A549 (cell line): ENCODE data around the gene NDUFC1. TPM values are rescaled to one million over a fixed set of nuclear protein-coding genes. Genes with fewer than 3 reads are reported as not detected.

Experiments used
- ATAC-seq, 2 experiments: fragments of 200-7000 bp in 1 of 2; fragments of >200 bp in 1 of 2; cut with Nextera tagmentation in 1 of 2; cut with Tn5 transposase in 1 of 2; 3 replicates each; pipeline versions ENCODE4 v1.8.0 to v1.9.1; 2018 to 2020; ENCODE audit warnings: mild to moderate bottlenecking in 1 of 2, moderate library complexity in 1 of 2
- CTCF ChIA-PET: fragments of 300-600 bp; sonication (Branson Sonifier 250); formaldehyde crosslinking; extraction: SDS; loops from one replicate; lab custom pipeline; 2021; ENCODE audit warnings: antibody characterized with exemption, inconsistent platforms; lab: Yijun Ruan, JAX
- POLR2A ChIA-PET: fragments of 350-600 bp; formaldehyde crosslinking; extraction: SDS; loops from one replicate; lab custom pipeline; 2021; ENCODE audit warnings: antibody characterized with exemption, inconsistent platforms; lab: Yijun Ruan, JAX
- DNase-seq, 2 experiments: peaks; one replicate each; pipeline versions ENCODE4 v3.0.0 to v3.0.0-alpha.2; 2011 to 2016; ENCODE audit warnings: low read depth in 1 of 2, low spot score in 1 of 2
- FAIRE-seq: peaks from 2 replicates; lab custom pipeline; 2011; peaks lifted over from hg19 to GRCh38; lab: Jason Lieb, UNC
- H3K27ac ChIP-seq, 2 experiments: fragments of >200 bp; sonication (Bioruptor Twin); formaldehyde crosslinking; 3 replicates each; pipeline ENCODE4 v1.5.1; 2016 to 2017
- H3K4me1 ChIP-seq: fragments of >200 bp; sonication (Bioruptor Twin); formaldehyde crosslinking; 3 replicates; pipeline ENCODE4 v1.6.1; 2016
- H3K4me2 ChIP-seq: fragments of >200 bp; sonication (Bioruptor Twin); formaldehyde crosslinking; 3 replicates; pipeline ENCODE4 v1.6.1; 2016
- H3K4me3 ChIP-seq: fragments of >200 bp; sonication (Bioruptor Twin); formaldehyde crosslinking; 3 replicates; pipeline ENCODE4 v1.5.1; 2016
- H3K9me3 ChIP-seq: fragments of >200 bp; sonication (Bioruptor Twin); formaldehyde crosslinking; 3 replicates; pipeline ENCODE4 v1.6.1; 2016
- CBX8 ChIP-seq: fragments of 200-600 bp; sonication (generic); IDR thresholded peaks from 2 replicates; pipeline ENCODE4 v1.6.1; 2016
- CEBPB ChIP-seq, 2 experiments: fragments of >200 bp in 1 of 2; sonication (Bioruptor Twin) in 1 of 2; formaldehyde crosslinking in 1 of 2; IDR thresholded peaks; 2 replicates each; pipeline ENCODE4 v1.6.1; 2012 to 2016
- CHD4 ChIP-seq: fragments of 200-600 bp; sonication (generic); IDR thresholded peaks from 2 replicates; pipeline ENCODE4 v1.6.1; 2016; ENCODE audit warnings: antibody characterized with exemption, mild to moderate bottlenecking, borderline replicate concordance
- EHF ChIP-seq: fragments of 250-450 bp; sonication (Bioruptor Pico); IDR thresholded peaks from 2 replicates; pipeline ENCODE4 v1.5.0; 2020; ENCODE audit warnings: mild to moderate bottlenecking
- EHMT2 ChIP-seq: fragments of 200-600 bp; sonication (generic); IDR thresholded peaks from 2 replicates; pipeline ENCODE4 v1.6.1; 2016; ENCODE audit warnings: antibody characterized with exemption, low read depth, mild to moderate bottlenecking, moderate library complexity
- EP300 ChIP-seq, 2 experiments: fragments of >200 bp; sonication (Bioruptor Twin); formaldehyde crosslinking; IDR thresholded peaks; 2 replicates in 1 of 2; 3 replicates in 1 of 2; pipeline ENCODE4 v1.6.1; 2016 to 2017
- FOSL2 ChIP-seq, 2 experiments: fragments of 450-650 bp in 1 of 2; fragments of >200 bp in 1 of 2; sonication (Bioruptor Twin) in 1 of 2; formaldehyde crosslinking; IDR thresholded peaks; 2 replicates each; pipeline versions ENCODE4 v1.5.0 to v1.6.1; 2016 to 2020; ENCODE audit warnings: mild to moderate bottlenecking in 1 of 2, moderate library complexity in 1 of 2
- HEYL ChIP-seq: fragments of 250-450 bp; sonication (Bioruptor Pico); IDR thresholded peaks from 2 replicates; pipeline ENCODE4 v1.8.0; 2021; ENCODE audit warnings: mild to moderate bottlenecking, moderate library complexity
- HOXB13 ChIP-seq: fragments of 250-450 bp; sonication (Bioruptor Pico); IDR thresholded peaks from 2 replicates; pipeline ENCODE4 v1.5.0; 2020; ENCODE audit warnings: low read depth, mild to moderate bottlenecking, moderate library complexity
- HOXB5 ChIP-seq: fragments of 250-450 bp; sonication (Bioruptor Pico); IDR thresholded peaks from 2 replicates; pipeline ENCODE4 v1.5.0; 2020; ENCODE audit warnings: mild to moderate bottlenecking, moderate library complexity
- MAFK ChIP-seq: fragments of 450-650 bp; IDR thresholded peaks from 2 replicates; pipeline ENCODE4 v1.6.1; 2014; ENCODE audit not compliant: partially characterized antibody
- MYC ChIP-seq: IDR thresholded peaks from 2 replicates; pipeline ENCODE4 v1.6.1; 2012; ENCODE audit warnings: mild to moderate bottlenecking, inconsistent platforms, low read length, improper control_type of control experiment, borderline replicate concordance
- NFE2L2 ChIP-seq: fragments of 150-350 bp; conservative IDR thresholded peaks from 2 replicates; pipeline ENCODE4 v1.6.1; 2014; ENCODE audit warnings: low read length
- NPAS2 ChIP-seq: fragments of 250-450 bp; sonication (Bioruptor Pico); IDR thresholded peaks from 2 replicates; pipeline ENCODE4 v1.8.0; 2022; ENCODE audit warnings: mild to moderate bottlenecking, moderate library complexity, borderline replicate concordance
- NR3C1 ChIP-seq: fragments of >200 bp; sonication (Bioruptor Twin); formaldehyde crosslinking; IDR thresholded peaks from 3 replicates; pipeline ENCODE4 v1.6.1; 2017
- POLR2AphosphoS2 ChIP-seq: conservative IDR thresholded peaks from 2 replicates; pipeline ENCODE4 v1.6.1; 2012; ENCODE audit warnings: low read length, improper control_type of control experiment, inconsistent platforms
- RAD21 ChIP-seq, 2 experiments: fragments of >200 bp in 1 of 2; sonication (Bioruptor Twin) in 1 of 2; formaldehyde crosslinking in 1 of 2; IDR thresholded peaks in 1 of 2; conservative IDR thresholded peaks in 1 of 2; 2 replicates in 1 of 2; 3 replicates in 1 of 2; pipeline ENCODE4 v1.6.1; 2012 to 2018; ENCODE audit warnings: inconsistent platforms in 1 of 2
- RARB ChIP-seq: fragments of 250-450 bp; sonication (Bioruptor Pico); IDR thresholded peaks from 2 replicates; pipeline ENCODE4 v1.8.0; 2021; ENCODE audit warnings: mild to moderate bottlenecking, moderate library complexity
- RNF2 ChIP-seq: fragments of 200-600 bp; sonication (generic); IDR thresholded peaks from 2 replicates; pipeline ENCODE4 v1.6.1; 2016; ENCODE audit warnings: low read depth, mild to moderate bottlenecking, antibody characterized with exemption, moderate library complexity, borderline replicate concordance
- TFCP2L1 ChIP-seq: fragments of 250-450 bp; sonication (Bioruptor Pico); IDR thresholded peaks from 2 replicates; pipeline ENCODE4 v1.5.0; 2021; ENCODE audit warnings: mild to moderate bottlenecking
- TP53 ChIP-seq: fragments of 250-450 bp; sonication (Bioruptor Pico); IDR thresholded peaks from 2 replicates; pipeline ENCODE4 v1.5.0; 2021; ENCODE audit warnings: mild to moderate bottlenecking, moderate library complexity
- ZNF302 ChIP-seq: fragments of 250-450 bp; sonication (Bioruptor Pico); IDR thresholded peaks from 2 replicates; pipeline ENCODE4 v1.9.0; 2021; ENCODE audit warnings: inconsistent platforms, mild to moderate bottlenecking, moderate library complexity
- WGBS: methylation state at CpG from one replicate; pipeline ENCODE4 v1.1.6; 2017; ENCODE audit errors: missing lambda C conversion rate; 5-methylcytosine and 5-hydroxymethylcytosine counted together
- polyA plus RNA-seq, 4 experiments: library from polyadenylated mRNA; depleted of rRNA in 3 of 4; stranded (reverse); fragments of >200 nt; fragmentation: RNase III in 1 of 4; extraction: RNeasy Plus Mini Kit Qiagen cat#74134 plus additional on column Dnase treatment in 1 of 4; gene quantifications; 2 replicates in 3 of 4; 3 replicates in 1 of 4; pipeline ENCODE4 v1.2.3, GENCODE V29; 2011 to 2017
- TF ChIP-seq, protein P1 (sequence below): fragments of 250-450 bp; sonication (Bioruptor Pico); IDR thresholded peaks from 2 replicates; pipeline ENCODE4 v1.5.0; 2020; ENCODE audit warnings: low read depth, mild to moderate bottlenecking, moderate library complexity
- TF ChIP-seq, protein P2 (sequence below): fragments of >200 bp; sonication (Bioruptor Twin); formaldehyde crosslinking; IDR thresholded peaks from 2 replicates; pipeline ENCODE4 v1.6.1; 2016
- TF ChIP-seq, protein P3 (sequence below): fragments of 150-350 bp; IDR thresholded peaks from 2 replicates; pipeline ENCODE4 v1.6.1; 2014; ENCODE audit warnings: low read depth, mild to moderate bottlenecking, low read length
- TF ChIP-seq, protein P4 (sequence below): fragments of >200 bp; sonication (Bioruptor Twin); formaldehyde crosslinking; IDR thresholded peaks from 3 replicates; pipeline ENCODE4 v1.5.1; 2016
- TF ChIP-seq, protein P5 (sequence below): fragments of 450-650 bp; IDR thresholded peaks from 2 replicates; pipeline ENCODE4 v1.6.1; 2014; ENCODE audit warnings: antibody characterized with exemption
- TF ChIP-seq, protein P6 (sequence below): IDR thresholded peaks from 2 replicates; pipeline ENCODE4 v1.6.1; 2012

NDUFC1 gene
- polyA plus RNA-seq, 2 of the 4 experiments (the other 2 are of a cell fraction), result 63.3 to 111 TPM

DNA sequence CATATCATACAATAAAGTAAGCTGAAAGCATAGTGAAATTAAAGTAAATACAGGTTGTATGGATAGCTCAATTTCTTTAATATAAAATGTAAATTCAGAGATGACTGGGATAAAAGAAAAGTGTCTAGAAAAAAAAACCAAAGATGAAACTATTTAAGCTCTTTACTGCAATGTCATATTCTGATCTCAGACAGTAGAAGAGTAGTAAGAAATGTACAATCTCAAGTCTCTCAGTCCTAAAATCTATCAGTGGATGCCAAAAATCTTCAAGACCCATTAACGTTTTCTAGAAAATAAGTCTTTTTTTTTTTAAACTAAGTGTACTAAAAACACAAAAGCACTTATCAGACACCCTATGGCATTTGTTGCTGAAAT lies 36.1 kb downstream of the NDUFC1 start:
- peak overlapping the region; percentile 35 for H3K4me3 ChIP-seq
- ATAC-seq, result peak in 1 of 2 experiments; percentile 53; a peak in 3 of 6 replicates
- WGBS, result 0% methylated on average over 1 of the region's 1 CpG

DNA sequence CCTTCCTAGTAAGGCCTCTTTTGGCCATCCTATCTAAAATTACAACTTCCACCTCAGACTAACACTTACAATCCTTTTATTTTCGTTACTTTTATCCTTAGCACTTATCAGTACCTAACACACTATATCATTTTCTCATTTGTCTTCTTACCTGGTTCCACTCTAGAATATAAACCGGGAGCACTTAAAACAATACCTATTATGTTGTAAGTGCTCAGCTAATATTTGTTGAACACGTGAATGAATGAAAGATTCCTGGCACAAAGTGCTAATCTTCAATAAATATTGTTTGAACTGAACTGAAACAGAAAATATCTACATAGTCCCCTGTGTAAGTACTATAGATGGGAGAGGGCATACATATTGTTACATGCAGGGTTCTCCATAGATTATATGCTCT lies 36.6 kb downstream of the NDUFC1 start:
- no peak for ATAC-seq
- Histone ChIP-seq H3K4me2 (peak overlapping the region; percentile 81), H3K4me1 (peaks cover 19% of the 10 kb centered on the region), H3K27ac (0 out of 6 replicates have a peak overlapping the region, but pooled peaks of 1 of the 2 experiments have one; percentile 20), H3K9me3 (no peaks in the 10 kb centered on the region), H3K4me3 (no peak overlapping the region)
- ChIA-PET CTCF (interaction anchor here (0.7 to 2.3 kb wide), 5 partner anchors 18 to 34 kb away, joined by 3 to 7 read pairs (median 4); no protein-coding TSS in a partner anchor), POLR2A (interaction anchor here (1.0 kb wide), 1 partner anchor 88 kb away, joined by 3 read pairs; the partner anchor contains the start of gene ELF2)
- FAIRE-seq, result no peak
- 53% methylated on average over 3 of the region's 3 CpGs for WGBS
- DNase-seq, result no peak
- TF ChIP-seq CBX8, result no peak
- TF ChIP-seq CEBPB (IDR thresholded peaks at IDR 0.05), result no peak
- TF ChIP-seq, protein P1, sequence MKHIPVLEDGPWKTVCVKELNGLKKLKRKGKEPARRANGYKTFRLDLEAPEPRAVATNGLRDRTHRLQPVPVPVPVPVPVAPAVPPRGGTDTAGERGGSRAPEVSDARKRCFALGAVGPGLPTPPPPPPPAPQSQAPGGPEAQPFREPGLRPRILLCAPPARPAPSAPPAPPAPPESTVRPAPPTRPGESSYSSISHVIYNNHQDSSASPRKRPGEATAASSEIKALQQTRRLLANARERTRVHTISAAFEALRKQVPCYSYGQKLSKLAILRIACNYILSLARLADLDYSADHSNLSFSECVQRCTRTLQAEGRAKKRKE (CRISPR knock-in tag), result no peak
- TF ChIP-seq POLR2AphosphoS2, result no peak
- TF ChIP-seq NFE2L2, result no peak
- no peak for TF ChIP-seq RARB (CRISPR knock-in tag)
- TF ChIP-seq RNF2, result no peak
- no peak for TF ChIP-seq TFCP2L1 (CRISPR knock-in tag)
- no peak for TF ChIP-seq ZNF302
- TF ChIP-seq RAD21 (conservative IDR thresholded peaks at IDR 0.05 in 1 of 2, IDR thresholded peaks at IDR 0.05 in 1 of 2), result no peak
- no peak for TF ChIP-seq FOSL2 (IDR thresholded peaks at IDR 0.05)
- no peak for TF ChIP-seq FOSL2 (CRISPR knock-in tag; IDR thresholded peaks at IDR 0.05)
- TF ChIP-seq NPAS2 (CRISPR knock-in tag), result no peak
- no peak for TF ChIP-seq HOXB13 (CRISPR knock-in tag)
- TF ChIP-seq, protein P2, sequence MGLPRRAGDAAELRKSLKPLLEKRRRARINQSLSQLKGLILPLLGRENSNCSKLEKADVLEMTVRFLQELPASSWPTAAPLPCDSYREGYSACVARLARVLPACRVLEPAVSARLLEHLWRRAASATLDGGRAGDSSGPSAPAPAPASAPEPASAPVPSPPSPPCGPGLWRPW, result no peak
- TF ChIP-seq EHMT2, result no peak
- TF ChIP-seq, protein P3, sequence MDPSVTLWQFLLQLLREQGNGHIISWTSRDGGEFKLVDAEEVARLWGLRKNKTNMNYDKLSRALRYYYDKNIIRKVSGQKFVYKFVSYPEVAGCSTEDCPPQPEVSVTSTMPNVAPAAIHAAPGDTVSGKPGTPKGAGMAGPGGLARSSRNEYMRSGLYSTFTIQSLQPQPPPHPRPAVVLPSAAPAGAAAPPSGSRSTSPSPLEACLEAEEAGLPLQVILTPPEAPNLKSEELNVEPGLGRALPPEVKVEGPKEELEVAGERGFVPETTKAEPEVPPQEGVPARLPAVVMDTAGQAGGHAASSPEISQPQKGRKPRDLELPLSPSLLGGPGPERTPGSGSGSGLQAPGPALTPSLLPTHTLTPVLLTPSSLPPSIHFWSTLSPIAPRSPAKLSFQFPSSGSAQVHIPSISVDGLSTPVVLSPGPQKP, result no peak
- no peak for TF ChIP-seq HEYL
- no peak for TF ChIP-seq EHF (CRISPR knock-in tag)
- no peak for TF ChIP-seq TP53 (CRISPR knock-in tag)
- no peak for TF ChIP-seq EP300 (IDR thresholded peaks at IDR 0.05)

More for the DNA sequence above, 36.1 kb downstream of the NDUFC1 start:
- ChIA-PET CTCF (interaction anchor here (0.7 to 2.3 kb wide), 5 partner anchors 17 to 34 kb away, joined by 3 to 7 read pairs (median 4); no protein-coding TSS in a partner anchor), POLR2A (interaction anchor here (1.0 kb wide), 1 partner anchor 89 kb away, joined by 3 read pairs; the partner anchor contains the start of gene ELF2)
- TF ChIP-seq, protein P4, sequence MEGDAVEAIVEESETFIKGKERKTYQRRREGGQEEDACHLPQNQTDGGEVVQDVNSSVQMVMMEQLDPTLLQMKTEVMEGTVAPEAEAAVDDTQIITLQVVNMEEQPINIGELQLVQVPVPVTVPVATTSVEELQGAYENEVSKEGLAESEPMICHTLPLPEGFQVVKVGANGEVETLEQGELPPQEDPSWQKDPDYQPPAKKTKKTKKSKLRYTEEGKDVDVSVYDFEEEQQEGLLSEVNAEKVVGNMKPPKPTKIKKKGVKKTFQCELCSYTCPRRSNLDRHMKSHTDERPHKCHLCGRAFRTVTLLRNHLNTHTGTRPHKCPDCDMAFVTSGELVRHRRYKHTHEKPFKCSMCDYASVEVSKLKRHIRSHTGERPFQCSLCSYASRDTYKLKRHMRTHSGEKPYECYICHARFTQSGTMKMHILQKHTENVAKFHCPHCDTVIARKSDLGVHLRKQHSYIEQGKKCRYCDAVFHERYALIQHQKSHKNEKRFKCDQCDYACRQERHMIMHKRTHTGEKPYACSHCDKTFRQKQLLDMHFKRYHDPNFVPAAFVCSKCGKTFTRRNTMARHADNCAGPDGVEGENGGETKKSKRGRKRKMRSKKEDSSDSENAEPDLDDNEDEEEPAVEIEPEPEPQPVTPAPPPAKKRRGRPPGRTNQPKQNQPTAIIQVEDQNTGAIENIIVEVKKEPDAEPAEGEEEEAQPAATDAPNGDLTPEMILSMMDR, result no peak
- TF ChIP-seq, protein P1 (CRISPR knock-in tag), result no peak
- TF ChIP-seq MAFK, result no peak
- no peak for TF ChIP-seq RNF2
- no peak for TF ChIP-seq NFE2L2
- TF ChIP-seq HEYL, result no peak
- no peak for TF ChIP-seq HOXB5 (CRISPR knock-in tag)
- no peak for TF ChIP-seq MYC
- no peak for TF ChIP-seq POLR2AphosphoS2
- TF ChIP-seq, protein P5, sequence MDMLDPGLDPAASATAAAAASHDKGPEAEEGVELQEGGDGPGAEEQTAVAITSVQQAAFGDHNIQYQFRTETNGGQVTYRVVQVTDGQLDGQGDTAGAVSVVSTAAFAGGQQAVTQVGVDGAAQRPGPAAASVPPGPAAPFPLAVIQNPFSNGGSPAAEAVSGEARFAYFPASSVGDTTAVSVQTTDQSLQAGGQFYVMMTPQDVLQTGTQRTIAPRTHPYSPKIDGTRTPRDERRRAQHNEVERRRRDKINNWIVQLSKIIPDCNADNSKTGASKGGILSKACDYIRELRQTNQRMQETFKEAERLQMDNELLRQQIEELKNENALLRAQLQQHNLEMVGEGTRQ, result no peak
- no peak for TF ChIP-seq NPAS2 (CRISPR knock-in tag)
- no peak for TF ChIP-seq NR3C1
- TF ChIP-seq, protein P6, sequence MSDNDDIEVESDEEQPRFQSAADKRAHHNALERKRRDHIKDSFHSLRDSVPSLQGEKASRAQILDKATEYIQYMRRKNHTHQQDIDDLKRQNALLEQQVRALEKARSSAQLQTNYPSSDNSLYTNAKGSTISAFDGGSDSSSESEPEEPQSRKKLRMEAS, result no peak
- TF ChIP-seq CHD4, result no peak
- no peak for TF ChIP-seq EHMT2
- Histone ChIP-seq H3K27ac (peak overlapping the region; percentile 80 to 85), H3K4me1 (peaks cover 19% of the 10 kb centered on the region), H3K9me3 (no peaks in the 10 kb centered on the region), H3K4me2 (peak overlapping the region; percentile 81)
- DNase-seq (no peak), FAIRE-seq (no peak)
